Measurements from ENCODE around the gene C1QA. TPM values are rescaled to one million over a fixed set of nuclear protein-coding genes. Genes with fewer than 3 reads are reported as not detected.

Gene C1QA
- total and polyA plus RNA-seq, 12 donors: 47.5 to 953 (median 420) TPM

- H3K27me3 ChIP-seq: no peaks in the 10 kb centered on the region
- peaks cover 0 to 4% of the 10 kb centered on the region in 2 donors for H3K4me1 ChIP-seq (replicated peaks in 1 of 2)
- intact Hi-C loops (cut with DNase I): no loop called here
- 79 to 91% (median 85%) methylated on average over 6 of the region's 6 CpGs for WGBS, 4 donors
- DNase-seq: no peak
- H3K27ac ChIP-seq: peak overlapping the region in 1 of 5 donors; percentile 63
- no peaks in the 10 kb centered on the region for H3K36me3 ChIP-seq (replicated peaks in 1 of 2)
- no peaks in the 10 kb centered on the region for H3K9me3 ChIP-seq (replicated peaks in 1 of 3)
- H3K4me3 ChIP-seq: peak overlapping the region in 1 of 4 donors; percentile 43
- TF ChIP-seq POLR2A (IDR thresholded peaks at IDR 0.05) (no peak), CTCF (IDR thresholded peaks at IDR 0.05) (no peak)
Measured at GRCh38 chr1:22636927-22637326, 499 bp downstream of the C1QA start.

- peak overlapping the region in 1 of 4 donors; percentile 43 for H3K4me3 ChIP-seq
- H3K4me1 ChIP-seq (replicated peaks in 1 of 2): peaks cover 0 to 7% of the 10 kb centered on the region in 2 donors
- TF ChIP-seq POLR2A (IDR thresholded peaks at IDR 0.05) (no peak), CTCF (IDR thresholded peaks at IDR 0.05) (no peak)
- WGBS, 4 donors: 53 to 60% (median 56%) methylated on average over 3 of the region's 3 CpGs
- H3K27me3 ChIP-seq: no peaks in the 10 kb centered on the region
- peak overlapping the region in 2 of 5 donors; percentile 21 to 63 for H3K27ac ChIP-seq
- intact Hi-C loops (cut with DNase I): no loop called here
- H3K36me3 ChIP-seq (replicated peaks in 1 of 2): no peaks in the 10 kb centered on the region
- no peak for DNase-seq
- no peaks in the 10 kb centered on the region for H3K9me3 ChIP-seq (replicated peaks in 1 of 3)
Measured at GRCh38 chr1:22637907-22638445, 1.5 kb downstream of the C1QA start.

- H3K9me3 ChIP-seq (replicated peaks in 1 of 3): no peaks in the 10 kb centered on the region
- H3K27me3 ChIP-seq: no peaks in the 10 kb centered on the region
- intact Hi-C loops (cut with DNase I): no loop called here
- H3K36me3 ChIP-seq (replicated peaks in 1 of 2): no peaks in the 10 kb centered on the region
- no peak for DNase-seq
- no peak overlapping the region for H3K27ac ChIP-seq
- 72 to 80% (median 75%) methylated on average over 20 to 23 of the region's 23 CpGs for WGBS, 4 donors
- TF ChIP-seq POLR2A (IDR thresholded peaks at IDR 0.05) (no peak), CTCF (IDR thresholded peaks at IDR 0.05) (no peak)
- H3K4me1 ChIP-seq (replicated peaks in 1 of 2): peaks cover 0 to 7% of the 10 kb centered on the region in 2 donors
- H3K4me3 ChIP-seq: peak overlapping the region in 1 of 4 donors; percentile 43
Measured at GRCh38 chr1:22638476-22639234, 2.2 kb downstream of the C1QA start.

- Histone ChIP-seq H3K36me3 (replicated peaks in 1 of 2) (no peaks in the 10 kb centered on the region), H3K27ac (no peak overlapping the region), H3K4me3 (peak overlapping the region in 1 of 4 donors; percentile 30), H3K4me1 (replicated peaks in 1 of 2) (peaks cover 0 to 7% of the 10 kb centered on the region in 2 donors), H3K9me3 (replicated peaks in 1 of 3) (no peaks in the 10 kb centered on the region), H3K27me3 (no peaks in the 10 kb centered on the region)
- no peak for TF ChIP-seq CTCF (IDR thresholded peaks at IDR 0.05)
- no peak for TF ChIP-seq POLR2A (IDR thresholded peaks at IDR 0.05)
- intact Hi-C loops (cut with DNase I): no loop called here
- WGBS, 4 donors: 43 to 56% (median 47%) methylated on average over 5 to 8 of the region's 8 CpGs
- peak in 2 of 7 donors; percentile 51 to 54 for DNase-seq
Measured at GRCh38 chr1:22639286-22639685, 2.9 kb downstream of the C1QA start.

Measured in adrenal gland (tissue), 12 donors.